ENCODE results near the gene UQCC2. TPM values are rescaled to one million over a fixed set of nuclear protein-coding genes. Genes with fewer than 3 reads are reported as not detected.

UQCC2 gene
- total and polyA plus RNA-seq, 4 donors, result 7.8 to 141 (median 48.1) TPM

DNA sequence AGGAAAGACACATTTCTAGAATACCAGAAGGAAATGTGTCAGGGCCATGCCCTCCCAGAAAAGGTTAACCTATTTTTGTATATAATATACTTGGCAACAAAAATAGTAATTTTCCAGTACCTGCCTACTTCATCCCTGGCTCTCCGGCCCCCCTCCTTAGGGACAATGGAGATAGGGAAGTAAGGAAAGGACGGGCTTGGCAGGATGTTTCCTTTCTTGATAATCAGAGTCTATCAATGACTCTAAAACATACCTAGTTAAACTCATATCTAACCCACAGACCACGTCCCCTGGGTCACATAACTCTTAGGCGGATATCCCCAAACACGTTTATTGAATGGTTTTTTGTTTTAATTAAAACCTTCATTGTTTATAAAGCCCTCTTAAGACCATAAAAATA is 11.8 kb downstream of the UQCC2 start:
- Histone ChIP-seq H3K27me3 (ENCODE audit: control insufficient read depth in 3 of 3, insufficient read depth in 3 of 3, low read length in 2 of 3) (no peaks in the 10 kb centered on the region), H3K27ac (ENCODE audit: low read depth in 1 of 2, low read length in 1 of 2) (no peak overlapping the region), H3K36me3 (ENCODE audit: control insufficient read depth in 4 of 4, insufficient read depth in 4 of 4, low read length in 4 of 4) (peaks cover 0 to 36% (median 19%) of the 10 kb centered on the region in 4 donors), H3K9ac (ENCODE audit: insufficient read depth in 1 of 2, low read length in 2 of 2) (no peak overlapping the region), H3K4me1 (ENCODE audit: control insufficient read depth in 5 of 5, insufficient read depth in 5 of 5, low read length in 5 of 5) (peaks cover 20 to 43% (median 22%) of the 10 kb centered on the region in 5 donors), H3K4me3 (no peak overlapping the region), H3K9me3 (ENCODE audit: control insufficient read depth in 4 of 4, insufficient read depth in 3 of 4, low read length in 3 of 4) (no peaks in the 10 kb centered on the region)
- WGBS, 2 donors, result 68 to 70% methylated on average over 5 of the region's 5 CpGs
- TF ChIP-seq, protein P1, sequence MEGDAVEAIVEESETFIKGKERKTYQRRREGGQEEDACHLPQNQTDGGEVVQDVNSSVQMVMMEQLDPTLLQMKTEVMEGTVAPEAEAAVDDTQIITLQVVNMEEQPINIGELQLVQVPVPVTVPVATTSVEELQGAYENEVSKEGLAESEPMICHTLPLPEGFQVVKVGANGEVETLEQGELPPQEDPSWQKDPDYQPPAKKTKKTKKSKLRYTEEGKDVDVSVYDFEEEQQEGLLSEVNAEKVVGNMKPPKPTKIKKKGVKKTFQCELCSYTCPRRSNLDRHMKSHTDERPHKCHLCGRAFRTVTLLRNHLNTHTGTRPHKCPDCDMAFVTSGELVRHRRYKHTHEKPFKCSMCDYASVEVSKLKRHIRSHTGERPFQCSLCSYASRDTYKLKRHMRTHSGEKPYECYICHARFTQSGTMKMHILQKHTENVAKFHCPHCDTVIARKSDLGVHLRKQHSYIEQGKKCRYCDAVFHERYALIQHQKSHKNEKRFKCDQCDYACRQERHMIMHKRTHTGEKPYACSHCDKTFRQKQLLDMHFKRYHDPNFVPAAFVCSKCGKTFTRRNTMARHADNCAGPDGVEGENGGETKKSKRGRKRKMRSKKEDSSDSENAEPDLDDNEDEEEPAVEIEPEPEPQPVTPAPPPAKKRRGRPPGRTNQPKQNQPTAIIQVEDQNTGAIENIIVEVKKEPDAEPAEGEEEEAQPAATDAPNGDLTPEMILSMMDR (IDR thresholded peaks at IDR 0.05; ENCODE audit: control extremely low read depth, extremely low read depth), result no peak
- ATAC-seq (ENCODE audit: insufficient read depth, low FRiP score), result no peak
- DNase-seq, result no peak

DNA sequence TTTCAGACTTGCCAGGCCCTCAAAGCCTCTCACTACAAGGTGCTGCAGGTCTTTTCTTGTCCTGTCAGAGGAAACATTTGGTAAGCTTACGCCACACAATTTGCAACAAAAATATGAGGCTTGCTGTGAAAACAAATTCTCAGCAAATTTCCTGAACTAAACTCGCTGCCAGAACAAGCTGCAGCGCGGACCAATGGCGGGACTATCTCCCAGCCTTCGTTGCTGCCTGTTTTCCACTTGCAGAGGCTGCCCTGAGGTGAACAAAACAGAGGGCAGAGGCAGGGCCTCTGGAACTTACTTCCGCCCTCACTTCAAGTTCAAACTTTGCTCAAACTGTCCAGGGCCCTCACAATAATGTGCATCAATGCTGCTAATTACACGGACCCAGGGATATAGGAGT is 12.4 kb downstream of the UQCC2 start:
- no peak for ATAC-seq (ENCODE audit: insufficient read depth, low FRiP score)
- no peak for DNase-seq
- peaks cover 0 to 34% (median 20%) of the 10 kb centered on the region in 4 donors for H3K36me3 ChIP-seq (ENCODE audit: control insufficient read depth in 4 of 4, insufficient read depth in 4 of 4, low read length in 4 of 4)
- TF ChIP-seq, protein P1 (IDR thresholded peaks at IDR 0.05; ENCODE audit: control extremely low read depth, extremely low read depth), result no peak
- WGBS, 2 donors, result 67 to 73% methylated on average over 8 of the region's 8 CpGs
- no peak overlapping the region for H3K9ac ChIP-seq (ENCODE audit: insufficient read depth in 1 of 2, low read length in 2 of 2)
- no peaks in the 10 kb centered on the region for H3K9me3 ChIP-seq (ENCODE audit: control insufficient read depth in 4 of 4, insufficient read depth in 3 of 4, low read length in 3 of 4)
- H3K27me3 ChIP-seq (ENCODE audit: control insufficient read depth in 3 of 3, insufficient read depth in 3 of 3, low read length in 2 of 3), result no peaks in the 10 kb centered on the region
- H3K27ac ChIP-seq (ENCODE audit: low read depth in 1 of 2, low read length in 1 of 2), result no peak overlapping the region
- peaks cover 20 to 45% (median 28%) of the 10 kb centered on the region in 5 donors for H3K4me1 ChIP-seq (ENCODE audit: control insufficient read depth in 5 of 5, insufficient read depth in 5 of 5, low read length in 5 of 5)
- no peak overlapping the region for H3K4me3 ChIP-seq

DNA sequence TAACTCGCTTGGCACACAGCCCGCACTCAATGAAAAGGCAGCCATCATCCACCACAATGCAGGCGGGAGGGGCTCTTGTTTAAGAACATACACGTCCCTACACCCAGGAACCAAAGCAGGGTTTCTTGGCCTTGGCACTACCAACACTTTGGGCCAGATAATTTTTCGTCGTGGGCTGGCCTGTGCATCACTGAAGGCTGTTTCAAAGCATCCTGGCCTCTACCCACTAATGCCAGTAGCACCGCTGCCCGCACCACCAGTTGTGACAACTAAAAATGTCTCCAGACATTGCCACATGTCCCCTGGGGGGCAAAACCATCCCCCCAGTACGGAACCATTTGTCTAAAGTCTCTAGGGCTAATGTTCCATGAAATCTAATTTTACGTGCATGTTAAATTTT is 13.0 kb downstream of the UQCC2 start:
- Histone ChIP-seq H3K27ac (ENCODE audit: low read depth in 1 of 2, low read length in 1 of 2) (no peak overlapping the region), H3K4me1 (ENCODE audit: control insufficient read depth in 5 of 5, insufficient read depth in 5 of 5, low read length in 5 of 5) (peaks cover 22 to 47% (median 29%) of the 10 kb centered on the region in 5 donors), H3K36me3 (ENCODE audit: control insufficient read depth in 4 of 4, insufficient read depth in 4 of 4, low read length in 4 of 4) (peaks cover 0 to 38% (median 20%) of the 10 kb centered on the region in 4 donors), H3K9me3 (ENCODE audit: control insufficient read depth in 4 of 4, insufficient read depth in 3 of 4, low read length in 3 of 4) (no peaks in the 10 kb centered on the region), H3K4me3 (no peak overlapping the region), H3K27me3 (ENCODE audit: control insufficient read depth in 3 of 3, insufficient read depth in 3 of 3, low read length in 2 of 3) (no peaks in the 10 kb centered on the region), H3K9ac (ENCODE audit: insufficient read depth in 1 of 2, low read length in 2 of 2) (no peak overlapping the region)
- TF ChIP-seq, protein P1 (IDR thresholded peaks at IDR 0.05; ENCODE audit: control extremely low read depth, extremely low read depth), result no peak
- DNase-seq (no peak), ATAC-seq (ENCODE audit: insufficient read depth, low FRiP score) (no peak)
- WGBS, 2 donors, result 87% methylated on average over 10 of the region's 10 CpGs

DNA sequence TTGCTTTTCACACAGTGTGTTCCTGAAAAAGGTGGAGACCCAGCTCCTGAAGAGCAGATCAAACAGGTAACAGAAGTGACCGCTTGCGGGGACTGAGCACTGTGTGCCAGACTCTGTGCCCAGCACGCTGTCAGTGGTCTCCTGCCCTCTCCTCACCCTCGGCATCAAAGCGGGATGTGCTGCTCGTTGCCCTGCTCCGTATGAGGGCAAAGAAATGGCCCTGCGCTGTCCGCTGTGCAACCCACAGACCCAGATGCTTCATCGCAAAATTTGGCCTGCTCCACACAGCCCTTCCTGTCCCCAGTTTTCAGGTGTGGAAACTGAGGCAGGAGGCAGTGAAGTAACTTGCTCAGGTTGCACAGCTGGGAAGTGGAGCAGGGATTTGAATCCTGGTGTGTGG is 13.7 kb downstream of the UQCC2 start:
- TF ChIP-seq, protein P1 (IDR thresholded peaks at IDR 0.05; ENCODE audit: control extremely low read depth, extremely low read depth), result no peak
- peaks cover 22 to 51% (median 28%) of the 10 kb centered on the region in 5 donors for H3K4me1 ChIP-seq (ENCODE audit: control insufficient read depth in 5 of 5, insufficient read depth in 5 of 5, low read length in 5 of 5)
- no peak overlapping the region for H3K4me3 ChIP-seq
- ATAC-seq (ENCODE audit: insufficient read depth, low FRiP score) (no peak), DNase-seq (no peak)
- H3K9me3 ChIP-seq (ENCODE audit: control insufficient read depth in 4 of 4, insufficient read depth in 3 of 4, low read length in 3 of 4), result no peaks in the 10 kb centered on the region
- no peaks in the 10 kb centered on the region for H3K27me3 ChIP-seq (ENCODE audit: control insufficient read depth in 3 of 3, insufficient read depth in 3 of 3, low read length in 2 of 3)
- H3K9ac ChIP-seq (ENCODE audit: insufficient read depth in 1 of 2, low read length in 2 of 2), result no peak overlapping the region
- peaks cover 0 to 37% (median 20%) of the 10 kb centered on the region in 4 donors for H3K36me3 ChIP-seq (ENCODE audit: control insufficient read depth in 4 of 4, insufficient read depth in 4 of 4, low read length in 4 of 4)
- 95% methylated on average over 10 of the region's 10 CpGs for WGBS, 2 donors
- peak overlapping the region in 1 of 2 donors; percentile 6 for H3K27ac ChIP-seq (ENCODE audit: low read depth in 1 of 2, low read length in 1 of 2)
